GM12891 (cell line): ENCODE results near the gene NAA60.

ENCODE experiments used
- POLR2A ChIP-seq: IDR thresholded peaks from 2 replicates; pipeline ENCODE4 v1.6.1; 2011; ENCODE audit warnings: low read depth, low read length, control low read depth
- SPI1 ChIP-seq: IDR thresholded peaks from 2 replicates; pipeline ENCODE4 v1.6.1; 2011; ENCODE audit warnings: low read depth, low read length, control low read depth

GRCh38 chr16:3495176-3495575, 51.7 kb downstream of the NAA60 start, which contains the start of gene C16orf90:
- TF ChIP-seq POLR2A, result no peak
- TF ChIP-seq SPI1, result no peak
